Adrenal gland (tissue), 12 donors: ENCODE results near the gene ACVRL1. TPM values are rescaled to one million over a fixed set of nuclear protein-coding genes. Genes with fewer than 3 reads are reported as not detected.

Experiments
- DNase-seq, 7 donors: peaks; one replicate each; pipeline ENCODE4 v3.0.0-alpha.2; 2019 to 2020
- H3K27ac ChIP-seq, 5 donors: fragments of 200-600 bp; sonication (generic) in 4 of 5; 1 replicate in 3 of 5; 2 replicates in 2 of 5; pipeline versions ENCODE4 v1.5.1 to v1.8.0; 2016 to 2020; ENCODE audit warnings: mild to moderate bottlenecking in 1 of 5
- H3K27me3 ChIP-seq: fragments of 200-600 bp; 2 replicates; pipeline ENCODE4 v1.8.0; 2021
- H3K36me3 ChIP-seq, 2 donors: fragments of 200-600 bp; replicated peaks in 1 of 2; 1 replicate in 1 of 2; 2 replicates in 1 of 2; pipeline versions ENCODE4 v1.5.1 to v1.8.0; 2018 to 2022
- H3K4me1 ChIP-seq, 2 donors: fragments of 200-600 bp; replicated peaks in 1 of 2; 1 replicate in 1 of 2; 2 replicates in 1 of 2; pipeline versions ENCODE4 v1.5.1 to v1.8.0; 2018 to 2021
- H3K4me3 ChIP-seq, 4 donors: fragments of 200-600 bp; sonication (generic) in 3 of 4; one replicate each; pipeline ENCODE4 v1.5.1; 2016 to 2018
- H3K9me3 ChIP-seq, 3 donors: fragments of 200-600 bp; sonication (generic) in 1 of 3; replicated peaks in 1 of 3; 1 replicate in 2 of 3; 2 replicates in 1 of 3; pipeline versions ENCODE4 v1.5.1 to v1.8.0; 2016 to 2021
- CTCF ChIP-seq, 6 experiments: fragments of 450-650 bp in 4 of 6; fragments of 200-600 bp in 2 of 6; sonication (generic) in 1 of 6; IDR thresholded peaks; 1 replicate in 5 of 6; 2 replicates in 1 of 6; pipeline versions ENCODE4 v1.5.1 to v1.8.0; 2016 to 2021; ENCODE audit warnings: antibody characterized with exemption in 6 of 6, mild to moderate bottlenecking in 2 of 6, moderate library complexity in 1 of 6
- POLR2A ChIP-seq, 2 donors: fragments of 450-650 bp; IDR thresholded peaks; one replicate each; pipeline ENCODE4 v1.6.1; 2017; ENCODE audit warnings: antibody characterized with exemption in 2 of 2, mild to moderate bottlenecking in 2 of 2, moderate library complexity in 1 of 2
- WGBS, 4 donors: extraction: QIAGEN DNeasy Blood & Tissue Kit in 2 of 4; methylation state at CpG; one replicate each; pipeline versions ENCODE4 v1.1.5 to v1.1.7; 2013 to 2017; 5-methylcytosine and 5-hydroxymethylcytosine counted together
- intact Hi-C, 2 donors: fragments of 100-400 bp; cut with DNase I; formaldehyde crosslinking; loops; one replicate each; pipeline versions ENCODE4 v1.14.1 to v1.15.0; 2022 to 2023
- polyA plus RNA-seq, 3 donors: library from polyadenylated mRNA; stranded (reverse); fragments of 200-250 nt in 2 of 3; fragments of 350-450 nt in 1 of 3; fragmentation: Illumina TruSeq in 1 of 3; extraction: RNeasy Lipid Tissue Mini Kit (QIAGEN cat#74804) in 1 of 3; gene quantifications; one replicate each; pipeline ENCODE4 v1.2.3, GENCODE V29; 2013 to 2014
- total RNA-seq, 9 donors: library from RNA; depleted of rRNA in 4 of 9; stranded (reverse); fragments of >200 nt in 4 of 9; fragments of 120-200 nt in 1 of 9; fragmentation: NEBNext Ultra II Directional in 1 of 9; extraction: Animal tissue kit (Norgen Biotek cat#: 25700) in 1 of 9; gene quantifications; one replicate each; pipeline versions ENCODE4 v1.1.0 to v1.2.4, GENCODE V29; 2013 to 2023
- donor health status: healthy with polysubstance abuse.
- donor health status: Bipolar disorder and iron deficiency.
- donor health status: DM: yes; HTN: yes; CAD: no.
- donor health status: DM: no; HTN: no; CAD: no.
- donor health status: DM: no; HTN: no; CAD: no.
- donor health status: DM: yes; HTN: yes; CAD: no.

ACVRL1 gene
- total and polyA plus RNA-seq, 12 donors, result 7.8 to 117 (median 43.7) TPM

GRCh38 chr12:51970904-51971646, 63.8 kb downstream of the ACVRL1 start:
- TF ChIP-seq CTCF (IDR thresholded peaks at IDR 0.05), result peak in 2 of 6 experiments; percentile 13 to 32
- no peak for TF ChIP-seq POLR2A (IDR thresholded peaks at IDR 0.05)
- H3K27me3 ChIP-seq, result no peaks in the 10 kb centered on the region
- peaks cover 9 to 43% of the 10 kb centered on the region in 2 donors for H3K4me1 ChIP-seq
- no peaks in the 10 kb centered on the region for H3K9me3 ChIP-seq
- H3K4me3 ChIP-seq, result no peak overlapping the region
- WGBS, 4 donors, result 78 to 81% (median 79%) methylated on average over 13 of the region's 13 CpGs
- peaks cover 0 to 8% of the 10 kb centered on the region in 2 donors for H3K36me3 ChIP-seq
- intact Hi-C loops, result no loop called here
- no peak for DNase-seq
- no peak overlapping the region for H3K27ac ChIP-seq

- Histone ChIP-seq H3K27me3 (no peaks in the 10 kb centered on the region), H3K4me1 (peaks cover 9 to 48% of the 10 kb centered on the region in 2 donors), H3K36me3 (peaks cover 0 to 15% of the 10 kb centered on the region in 2 donors), H3K27ac (peak overlapping the region in 3 of 5 donors; percentile 2 to 65 (median 31)), H3K4me3 (no peak overlapping the region), H3K9me3 (no peaks in the 10 kb centered on the region)
- no peak for TF ChIP-seq CTCF (IDR thresholded peaks at IDR 0.05)
- no peak for TF ChIP-seq POLR2A (IDR thresholded peaks at IDR 0.05)
- WGBS, 4 donors, result 57 to 70% (median 68%) methylated on average over 4 of the region's 4 CpGs
- intact Hi-C loops, result no loop called here
- peak in 1 of 7 donors; percentile 33 for DNase-seq
Measured at GRCh38 chr12:51971679-51972421, 64.5 kb downstream of the ACVRL1 start.

GRCh38 chr12:51972422-51972812, 65.1 kb downstream of the ACVRL1 start:
- H3K4me1 ChIP-seq, result peaks cover 13 to 48% of the 10 kb centered on the region in 2 donors
- no peaks in the 10 kb centered on the region for H3K9me3 ChIP-seq
- WGBS, 4 donors, result 62 to 72% (median 66%) methylated on average over 5 of the region's 5 CpGs
- TF ChIP-seq CTCF (IDR thresholded peaks at IDR 0.05) (no peak), POLR2A (IDR thresholded peaks at IDR 0.05) (no peak)
- peak overlapping the region in 3 of 5 donors; percentile 2 to 65 (median 31) for H3K27ac ChIP-seq
- DNase-seq, result no peak
- intact Hi-C loops, result no loop called here
- peak overlapping the region in 1 of 4 donors; percentile 10 for H3K4me3 ChIP-seq
- peaks cover 0 to 16% of the 10 kb centered on the region in 2 donors for H3K36me3 ChIP-seq
- H3K27me3 ChIP-seq, result no peaks in the 10 kb centered on the region

- peaks cover 13 to 48% of the 10 kb centered on the region in 2 donors for H3K4me1 ChIP-seq
- 50 to 62% (median 53%) methylated on average over 9 of the region's 9 CpGs for WGBS, 4 donors
- peak in 6 of 7 donors; percentile 32 to 71 (median 46) for DNase-seq
- H3K36me3 ChIP-seq, result peaks cover 0 to 16% of the 10 kb centered on the region in 2 donors
- no peaks in the 10 kb centered on the region for H3K9me3 ChIP-seq
- TF ChIP-seq POLR2A (IDR thresholded peaks at IDR 0.05) (no peak), CTCF (IDR thresholded peaks at IDR 0.05) (no peak)
- no peaks in the 10 kb centered on the region for H3K27me3 ChIP-seq
- H3K27ac ChIP-seq, result peak overlapping the region in 4 of 5 donors; percentile 2 to 65 (median 36)
- intact Hi-C loops, result no loop called here
- H3K4me3 ChIP-seq, result peak overlapping the region in 1 of 4 donors; percentile 10
Measured at GRCh38 chr12:51972849-51973273, 65.6 kb downstream of the ACVRL1 start.
